GM23338 (cell line): Measurements from ENCODE around the gene PRUNE1. TPM values are rescaled to one million over a fixed set of nuclear protein-coding genes. Genes with fewer than 3 reads are reported as not detected.

Source experiments
- ATAC-seq: fragments of 200-7000 bp; cut with Tn5 transposase; 3 replicates; pipeline ENCODE4 v1.9.1; 2020
- DNase-seq: peaks from one replicate; pipeline ENCODE4 v3.0.0-alpha.2; 2015; ENCODE audit warnings: low spot score
- H2AFZ ChIP-seq: fragments of 200-600 bp; sonication (generic); 2 replicates; pipeline ENCODE4 v1.8.0; 2016; ENCODE audit warnings: antibody characterized with exemption, mild to moderate bottlenecking, moderate library complexity
- H3F3A ChIP-seq: fragments of 200-600 bp; sonication (generic); replicated peaks from 2 replicates; pipeline ENCODE4 v1.8.0; 2017; ENCODE audit warnings: antibody characterized with exemption, mixed run types, low read depth
- H3K27ac ChIP-seq: fragments of 200-600 bp; sonication (generic); 2 replicates; pipeline ENCODE4 v1.6.1; 2016; ENCODE audit warnings: low read depth
- H3K27me3 ChIP-seq: fragments of 200-600 bp; sonication (generic); 2 replicates; pipeline ENCODE4 v1.8.0; 2016; ENCODE audit warnings: mild to moderate bottlenecking, mixed run types, moderate library complexity; ENCODE audit not compliant: insufficient read depth
- H3K36me3 ChIP-seq: fragments of 200-600 bp; sonication (generic); 2 replicates; pipeline ENCODE4 v1.8.0; 2016; ENCODE audit warnings: mild to moderate bottlenecking; ENCODE audit not compliant: insufficient read depth
- H3K4me1 ChIP-seq: fragments of 200-600 bp; sonication (generic); 2 replicates; pipeline ENCODE4 v1.8.0; 2016; ENCODE audit warnings: mild to moderate bottlenecking, moderate library complexity; ENCODE audit not compliant: insufficient read depth
- H3K4me2 ChIP-seq: fragments of 200-600 bp; sonication (generic); 2 replicates; pipeline ENCODE4 v1.7.1; 2017; ENCODE audit warnings: mixed run types
- H3K4me3 ChIP-seq: fragments of 200-600 bp; sonication (generic); 2 replicates; pipeline ENCODE4 v1.6.1; 2016; ENCODE audit warnings: mixed run types
- H3K79me2 ChIP-seq: fragments of 200-600 bp; sonication (generic); replicated peaks from 2 replicates; pipeline ENCODE4 v1.8.0; 2017; ENCODE audit warnings: mild to moderate bottlenecking; ENCODE audit not compliant: insufficient read depth
- H3K9me2 ChIP-seq: fragments of 200-600 bp; sonication (generic); 2 replicates; pipeline ENCODE4 v1.8.0; 2017; ENCODE audit not compliant: insufficient read depth
- H4K20me1 ChIP-seq: fragments of 200-600 bp; sonication (generic); replicated peaks from 2 replicates; pipeline ENCODE4 v1.8.0; 2017; ENCODE audit warnings: mild to moderate bottlenecking; ENCODE audit not compliant: insufficient read depth
- H3K27ac Mint-ChIP-seq: 2 replicates; pipeline ENCODE4 v1.8.0; 2020; ENCODE audit warnings: inconsistent platforms, mild to moderate bottlenecking, moderate library complexity, mixed read lengths
- H3K27me3 Mint-ChIP-seq: 3 replicates; pipeline ENCODE4 v1.8.0; 2022; ENCODE audit warnings: low read depth, mild to moderate bottlenecking, moderate library complexity, mixed read lengths, inconsistent platforms; ENCODE audit not compliant: insufficient read depth, poor library complexity
- H3K36me3 Mint-ChIP-seq: 3 replicates; pipeline ENCODE4 v1.8.0; 2021; ENCODE audit warnings: low read depth, mild to moderate bottlenecking, inconsistent platforms, moderate library complexity, mixed read lengths
- H3K4me1 Mint-ChIP-seq: 3 replicates; pipeline ENCODE4 v1.8.0; 2020; ENCODE audit warnings: mild to moderate bottlenecking, inconsistent platforms, mixed read lengths
- H3K4me3 Mint-ChIP-seq: 3 replicates; pipeline ENCODE4 v1.8.0; 2021; ENCODE audit warnings: moderate library complexity, mild to moderate bottlenecking, inconsistent platforms, mixed read lengths
- H3K9me3 Mint-ChIP-seq: 3 replicates; pipeline ENCODE4 v1.8.0; 2020; ENCODE audit warnings: moderate library complexity, mild to moderate bottlenecking, inconsistent platforms, mixed read lengths
- CTCF ChIP-seq, 2 experiments: fragments of 200-600 bp in 1 of 2; sonication (generic) in 1 of 2; conservative IDR thresholded peaks; 2 replicates each; pipeline versions ENCODE4 v1.5.1 to v1.6.1; 2016 to 2017; ENCODE audit warnings: antibody characterized with exemption in 2 of 2, low read depth in 2 of 2, mild to moderate bottlenecking in 2 of 2, moderate library complexity in 1 of 2
- EZH2phosphoT487 ChIP-seq: fragments of 200-600 bp; sonication (generic); IDR thresholded peaks from one replicate; pipeline ENCODE4 v1.8.1; 2018; ENCODE audit warnings: antibody characterized with exemption; ENCODE audit not compliant: unreplicated experiment
- JUNB ChIP-seq: IDR thresholded peaks from one replicate; pipeline ENCODE4 v1.6.1; 2016; ENCODE audit warnings: antibody characterized with exemption; ENCODE audit not compliant: unreplicated experiment
- NANOG ChIP-seq: IDR thresholded peaks from 2 replicates; pipeline ENCODE4 v1.6.1; 2016; ENCODE audit warnings: antibody characterized with exemption, borderline replicate concordance
- ZNF114 ChIP-seq: fragments of 250-450 bp; sonication (Bioruptor Pico); IDR thresholded peaks from 2 replicates; pipeline ENCODE4 v1.5.0; 2020; ENCODE audit warnings: mild to moderate bottlenecking, moderate library complexity
- ZNF331 ChIP-seq: fragments of 250-450 bp; sonication (Bioruptor Pico); IDR thresholded peaks from 2 replicates; pipeline ENCODE4 v1.5.0; 2020; ENCODE audit warnings: low read depth, mild to moderate bottlenecking, moderate library complexity
- polyA plus RNA-seq: library from polyadenylated mRNA; unstranded; fragments of >200 nt; fragmentation: Nextera tagmentation; extraction: Ambion mirVana; gene quantifications from 2 replicates; pipeline ENCODE4 v1.2.1, GENCODE V29; 2016
- total RNA-seq: library from RNA; depleted of rRNA; stranded (reverse); fragments of >200 nt; shearing (Covaris generic); gene quantifications from 2 replicates; pipeline ENCODE4 v1.2.3, GENCODE V29; 2014

Gene PRUNE1
- total and polyA plus RNA-seq, 2 experiments from 2014 or later: 14.7 to 33.2 TPM

GRCh38 chr1:151010346-151010726, 2.1 kb downstream of the PRUNE1 start (continued):
- no peak for TF ChIP-seq ZNF331 (CRISPR knock-in tag)
- no peak for TF ChIP-seq CTCF (conservative IDR thresholded peaks at IDR 0.05; ENCODE audit: low read depth in 2 of 2)

GRCh38 chr1:151011154-151011850, 3.1 kb downstream of the PRUNE1 start:
- Histone ChIP-seq H2AFZ (no peak overlapping the region), H3K79me2 (peaks cover 15% of the 10 kb centered on the region), H3K27me3 (no peaks in the 10 kb centered on the region), H3K36me3 (no peaks in the 10 kb centered on the region), H3K4me3 (no peak overlapping the region), H3K4me2 (no peak overlapping the region), H3K4me1 (peaks cover 9% of the 10 kb centered on the region), H3K9me2 (no peaks in the 10 kb centered on the region), H4K20me1 (no peaks in the 10 kb centered on the region; the same call in 1 of the 2 replicates), H3K27ac (no peak overlapping the region), H3F3A (peaks cover 8% of the 10 kb centered on the region; the same call in 1 of the 2 replicates)
- Mint-ChIP-seq H3K27me3 (peaks cover 12% of the 10 kb centered on the region), H3K36me3 (no peaks in the 10 kb centered on the region; the same call in 2 of the 3 replicates), H3K4me3 (no peak overlapping the region), H3K9me3 (no peaks in the 10 kb centered on the region), H3K4me1 (peaks cover 25% of the 10 kb centered on the region; the same call in 2 of the 3 replicates), H3K27ac (no peak overlapping the region)
- DNase-seq (no peak), ATAC-seq (no peak)
- TF ChIP-seq EZH2phosphoT487 (no peak), JUNB (no peak)

GRCh38 chr1:151012684-151013471, 4.6 kb downstream of the PRUNE1 start:
- H3K4me2 ChIP-seq: no peak overlapping the region
- H3K36me3 ChIP-seq: no peaks in the 10 kb centered on the region
- H3K9me3 Mint-ChIP-seq: no peaks in the 10 kb centered on the region
- TF ChIP-seq ZNF114 (CRISPR knock-in tag) (no peak), NANOG (no peak), CTCF (conservative IDR thresholded peaks at IDR 0.05; ENCODE audit: low read depth in 2 of 2) (no peak)
- H3K4me1 Mint-ChIP-seq: peaks cover 10% of the 10 kb centered on the region; the same call in 2 of the 3 replicates
- H3F3A ChIP-seq: peaks cover 3% of the 10 kb centered on the region; the same call in 1 of the 2 replicates
- H3K27me3 Mint-ChIP-seq: peaks cover 2% of the 10 kb centered on the region
- ATAC-seq (no peak), DNase-seq (no peak)
- no peak overlapping the region for H3K4me3 ChIP-seq
- no peak overlapping the region for H3K27ac Mint-ChIP-seq
- no peaks in the 10 kb centered on the region for H3K9me2 ChIP-seq
- no peak overlapping the region for H3K4me3 Mint-ChIP-seq
- no peaks in the 10 kb centered on the region; the same call in 1 of the 2 replicates for H4K20me1 ChIP-seq
- H3K79me2 ChIP-seq: peaks cover 15% of the 10 kb centered on the region
- H3K27ac ChIP-seq: no peak overlapping the region
- H3K4me1 ChIP-seq: peaks cover 4% of the 10 kb centered on the region
- H3K27me3 ChIP-seq: no peaks in the 10 kb centered on the region
- H2AFZ ChIP-seq: no peak overlapping the region
- H3K36me3 Mint-ChIP-seq: no peaks in the 10 kb centered on the region; the same call in 2 of the 3 replicates
